ENCODE results near the gene KCND3.

The KCND3 gene

GRCh38 chr1:112030157-112030556 lies 40.7 kb upstream of the KCND3 start:
- H3K27me3 ChIP-seq (ENCODE audit: control insufficient read depth, low read length): no peaks in the 10 kb centered on the region; the same call in 1 of the 2 replicates
- H3K27ac ChIP-seq (ENCODE audit: low read depth, low read length): no peak overlapping the region
- H3K4me3 ChIP-seq (ENCODE audit: low read length): no peak overlapping the region
- H3K4me1 ChIP-seq (ENCODE audit: control insufficient read depth, low read length): no peaks in the 10 kb centered on the region
- no peaks in the 10 kb centered on the region for H3K36me3 ChIP-seq (ENCODE audit: control insufficient read depth, low read length)
- TF ChIP-seq EZH2phosphoT487 (IDR thresholded peaks at IDR 0.05; ENCODE audit: borderline replicate concordance, low read length) (no peak), CTCF (IDR thresholded peaks at IDR 0.05; ENCODE audit: low read depth, low read length, poor library complexity, severe bottlenecking) (no peak)
- H4K20me1 ChIP-seq (ENCODE audit: control insufficient read depth, insufficient read depth, low read depth, low read length): no peaks in the 10 kb centered on the region
- H3K9me2 ChIP-seq (replicated peaks; ENCODE audit: control insufficient read depth, low read length): no peaks in the 10 kb centered on the region
- H3K9me3 ChIP-seq (ENCODE audit: control insufficient read depth, insufficient read depth, low read length): no peaks in the 10 kb centered on the region
- H3F3A ChIP-seq (ENCODE audit: control insufficient read depth, insufficient read depth): no peaks in the 10 kb centered on the region
- no peak overlapping the region for H3K4me2 ChIP-seq (ENCODE audit: low read length)
- no peaks in the 10 kb centered on the region for H3K79me2 ChIP-seq (ENCODE audit: control insufficient read depth, low read length)

DNA sequence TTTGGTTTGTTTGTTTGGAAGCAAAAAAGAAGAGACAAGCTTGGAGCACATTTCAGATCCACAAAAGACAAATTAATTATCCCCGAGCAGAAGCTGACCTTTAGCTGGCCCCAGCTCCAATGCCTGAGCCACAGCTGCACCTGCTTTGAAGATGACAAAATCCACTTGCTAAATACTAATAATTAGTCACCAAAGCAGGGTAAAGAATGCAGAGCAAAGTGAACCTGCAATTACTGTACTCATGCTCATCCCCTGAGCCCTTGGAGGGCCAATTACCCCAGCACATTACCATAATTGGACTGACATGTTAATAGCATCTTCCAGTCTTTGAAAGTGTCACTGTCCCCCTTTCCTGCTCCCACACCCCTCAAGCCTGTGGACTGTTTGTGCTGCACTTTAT lies 38.2 kb upstream of the KCND3 start:
- Histone ChIP-seq H3K4me2 (ENCODE audit: low read length) (no peak overlapping the region), H3K27ac (ENCODE audit: low read depth, low read length) (no peak overlapping the region), H3K36me3 (ENCODE audit: control insufficient read depth, low read length) (no peaks in the 10 kb centered on the region), H3K4me3 (ENCODE audit: low read length) (no peak overlapping the region), H3K9me2 (replicated peaks; ENCODE audit: control insufficient read depth, low read length) (no peaks in the 10 kb centered on the region), H3K27me3 (ENCODE audit: control insufficient read depth, low read length) (no peaks in the 10 kb centered on the region; the same call in 1 of the 2 replicates), H3K79me2 (ENCODE audit: control insufficient read depth, low read length) (no peaks in the 10 kb centered on the region), H4K20me1 (ENCODE audit: control insufficient read depth, insufficient read depth, low read depth, low read length) (no peaks in the 10 kb centered on the region), H3K4me1 (ENCODE audit: control insufficient read depth, low read length) (no peaks in the 10 kb centered on the region), H3K9me3 (ENCODE audit: control insufficient read depth, insufficient read depth, low read length) (no peaks in the 10 kb centered on the region), H3F3A (ENCODE audit: control insufficient read depth, insufficient read depth) (no peaks in the 10 kb centered on the region)
- no peak for TF ChIP-seq EZH2phosphoT487 (IDR thresholded peaks at IDR 0.05; ENCODE audit: borderline replicate concordance, low read length)
- no peak for TF ChIP-seq CTCF (IDR thresholded peaks at IDR 0.05; ENCODE audit: low read depth, low read length, poor library complexity, severe bottlenecking)

DNA sequence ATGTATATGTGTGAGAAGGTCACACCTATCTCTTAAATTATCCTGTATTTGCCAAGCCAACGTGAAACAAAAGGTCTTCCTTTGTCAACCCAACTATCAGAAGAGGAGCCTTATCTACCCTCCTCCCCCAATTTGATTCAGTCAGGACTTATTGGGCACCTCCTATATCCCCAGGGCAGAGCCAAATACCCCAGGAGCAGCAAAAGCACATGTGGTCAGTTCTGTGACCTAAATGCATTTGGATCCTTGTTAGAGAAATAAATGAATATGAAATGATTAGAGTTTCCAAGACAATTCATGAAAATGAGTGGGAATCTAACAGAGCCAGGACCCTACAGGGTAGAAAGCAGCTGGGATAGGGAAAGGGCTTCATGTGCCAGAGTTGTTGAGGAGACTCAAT lies 37.0 kb upstream of the KCND3 start:
- Histone ChIP-seq H3K4me2 (ENCODE audit: low read length) (no peak overlapping the region), H3K27ac (ENCODE audit: low read depth, low read length) (no peak overlapping the region), H3K4me1 (ENCODE audit: control insufficient read depth, low read length) (no peaks in the 10 kb centered on the region), H3K79me2 (ENCODE audit: control insufficient read depth, low read length) (no peaks in the 10 kb centered on the region), H3K4me3 (ENCODE audit: low read length) (no peak overlapping the region), H3K27me3 (ENCODE audit: control insufficient read depth, low read length) (no peaks in the 10 kb centered on the region; the same call in 1 of the 2 replicates), H3K9me3 (ENCODE audit: control insufficient read depth, insufficient read depth, low read length) (no peaks in the 10 kb centered on the region), H4K20me1 (ENCODE audit: control insufficient read depth, insufficient read depth, low read depth, low read length) (no peaks in the 10 kb centered on the region), H3K9me2 (replicated peaks; ENCODE audit: control insufficient read depth, low read length) (no peaks in the 10 kb centered on the region), H3F3A (ENCODE audit: control insufficient read depth, insufficient read depth) (no peaks in the 10 kb centered on the region), H3K36me3 (ENCODE audit: control insufficient read depth, low read length) (no peaks in the 10 kb centered on the region)
- TF ChIP-seq EZH2phosphoT487 (IDR thresholded peaks at IDR 0.05; ENCODE audit: borderline replicate concordance, low read length) (no peak), CTCF (IDR thresholded peaks at IDR 0.05; ENCODE audit: low read depth, low read length, poor library complexity, severe bottlenecking) (no peak)
